ENCODE measurements around the gene NFU1. TPM values are rescaled to one million over a fixed set of nuclear protein-coding genes. Genes with fewer than 3 reads are reported as not detected.

Gene NFU1
- total RNA-seq, 3 donors from 2014 or later, result 46.1 to 69.9 (median 49.8) TPM

- no peak for DNase-seq (ENCODE audit: low spot score in 2 of 2)
- H3K9me3 ChIP-seq, result no peaks in the 10 kb centered on the region
- no peak overlapping the region for H3K4me3 ChIP-seq
- H3K36me3 ChIP-seq, result no peaks in the 10 kb centered on the region
- intact Hi-C loops (cut with DNase I; ENCODE audit: low total_unique reads), result no loop called here
- no peaks in the 10 kb centered on the region for H3K4me1 ChIP-seq
- TF ChIP-seq POLR2AphosphoS5 (IDR thresholded peaks at IDR 0.05) (no peak), CTCF (IDR thresholded peaks at IDR 0.05) (no peak), POLR2A (IDR thresholded peaks at IDR 0.05) (no peak)
- no peak overlapping the region for H3K27ac ChIP-seq
- H3K27me3 ChIP-seq, result no peaks in the 10 kb centered on the region
These were observed 31.9 kb downstream of the NFU1 start for GRCh38 chr2:69405306-69405705.

- no peak for DNase-seq (ENCODE audit: low spot score in 2 of 2)
- intact Hi-C loops (cut with DNase I; ENCODE audit: low total_unique reads), result no loop called here
- TF ChIP-seq POLR2AphosphoS5 (IDR thresholded peaks at IDR 0.05) (no peak), POLR2A (IDR thresholded peaks at IDR 0.05) (no peak), CTCF (IDR thresholded peaks at IDR 0.05) (no peak)
- H3K36me3 ChIP-seq, result no peaks in the 10 kb centered on the region
- H3K4me1 ChIP-seq, result no peaks in the 10 kb centered on the region
- H3K27me3 ChIP-seq, result no peaks in the 10 kb centered on the region
- no peak overlapping the region for H3K27ac ChIP-seq
- H3K9me3 ChIP-seq, result no peaks in the 10 kb centered on the region
- no peak overlapping the region for H3K4me3 ChIP-seq
These were observed 37.1 kb downstream of the NFU1 start for GRCh38 chr2:69400121-69400520.

- DNase-seq (ENCODE audit: low spot score in 2 of 2), result no peak
- intact Hi-C loops (cut with DNase I; ENCODE audit: low total_unique reads), result no loop called here
- no peak for TF ChIP-seq POLR2AphosphoS5 (IDR thresholded peaks at IDR 0.05)
- TF ChIP-seq POLR2A (IDR thresholded peaks at IDR 0.05), result no peak
- TF ChIP-seq CTCF (IDR thresholded peaks at IDR 0.05), result no peak
- Histone ChIP-seq H3K27me3 (no peaks in the 10 kb centered on the region), H3K27ac (no peak overlapping the region), H3K9me3 (no peaks in the 10 kb centered on the region), H3K4me3 (no peak overlapping the region), H3K36me3 (no peaks in the 10 kb centered on the region), H3K4me1 (no peaks in the 10 kb centered on the region)
These were observed 40.0 kb downstream of the NFU1 start for GRCh38 chr2:69397234-69397633.

- Histone ChIP-seq H3K4me3 (no peak overlapping the region), H3K27ac (no peak overlapping the region), H3K27me3 (no peaks in the 10 kb centered on the region), H3K9me3 (no peaks in the 10 kb centered on the region), H3K36me3 (no peaks in the 10 kb centered on the region), H3K4me1 (no peaks in the 10 kb centered on the region)
- DNase-seq (ENCODE audit: low spot score in 2 of 2), result no peak
- intact Hi-C loops (cut with DNase I; ENCODE audit: low total_unique reads), result no loop called here
- TF ChIP-seq POLR2AphosphoS5 (IDR thresholded peaks at IDR 0.05) (no peak), POLR2A (IDR thresholded peaks at IDR 0.05) (no peak), CTCF (IDR thresholded peaks at IDR 0.05) (no peak)
These were observed 41.4 kb downstream of the NFU1 start for GRCh38 chr2:69395866-69396265.

- intact Hi-C loops (cut with DNase I; ENCODE audit: low total_unique reads), result no loop called here
- TF ChIP-seq POLR2A (IDR thresholded peaks at IDR 0.05), result no peak
- no peak for TF ChIP-seq CTCF (IDR thresholded peaks at IDR 0.05)
These were observed 43.3 kb downstream of the NFU1 start for GRCh38 chr2:69393963-69394362.

More at GRCh38 chr2:69393963-69394362, 43.3 kb downstream of the NFU1 start:
- Histone ChIP-seq H3K9me3 (no peaks in the 10 kb centered on the region), H3K27me3 (no peaks in the 10 kb centered on the region), H3K4me3 (no peak overlapping the region), H3K27ac (no peak overlapping the region), H3K36me3 (no peaks in the 10 kb centered on the region), H3K4me1 (no peaks in the 10 kb centered on the region)
- DNase-seq (ENCODE audit: low spot score in 2 of 2), result no peak
